IMR-90 (cell line): ENCODE results near the gene BMERB1. TPM values are rescaled to one million over a fixed set of nuclear protein-coding genes. Genes with fewer than 3 reads are reported as not detected.

ENCODE experiments used
- ATAC-seq: fragments of 200-7000 bp; cut with Tn5 transposase; 2 replicates; pipeline ENCODE4 v1.9.1; 2020; ENCODE audit warnings: low read depth, mild to moderate bottlenecking, moderate library complexity
- BruUV-seq: library from RNA; stranded (reverse); fragments of 400-500 nt; replicated peaks from 2 replicates; lab custom pipeline; 2021; lab: Mats Ljungman, UMichigan
- CTCF ChIA-PET: fragments of 300-600 bp; formaldehyde crosslinking; extraction: SDS; loops from one replicate; lab custom pipeline; 2021; ENCODE audit warnings: antibody characterized with exemption; lab: Yijun Ruan, JAX
- POLR2A ChIA-PET: fragments of 300-600 bp; sonication (Branson Sonifier 250); formaldehyde crosslinking; loops from one replicate; lab custom pipeline; 2022; ENCODE audit warnings: antibody characterized with exemption; ENCODE audit not compliant: unreplicated experiment; lab: Charles Lee
- DNase-seq: peaks from one replicate; pipeline ENCODE4 v3.0.0; 2013
- H2AFZ ChIP-seq: replicated peaks from 2 replicates; pipeline ENCODE3; 2013; ENCODE audit warnings: low read length, mild to moderate bottlenecking; ENCODE audit not compliant: poor library complexity
- H2AK5ac ChIP-seq: 2 replicates; pipeline ENCODE4 v1.6.1; 2013; ENCODE audit warnings: low read depth, low read length, inconsistent platforms
- H2AK9ac ChIP-seq: replicated peaks from 2 replicates; pipeline ENCODE3; 2013; ENCODE audit warnings: mild to moderate bottlenecking, low read depth, low read length, moderate library complexity; ENCODE audit not compliant: poor library complexity
- H2BK120ac ChIP-seq: 2 replicates; pipeline ENCODE4 v1.6.1; 2013; ENCODE audit warnings: low read depth, low read length, inconsistent platforms
- H2BK15ac ChIP-seq: 3 replicates; pipeline ENCODE4 v1.6.1; 2013; ENCODE audit warnings: low read depth, low read length, inconsistent platforms
- H2BK20ac ChIP-seq: 2 replicates; pipeline ENCODE4 v1.6.1; 2013; ENCODE audit warnings: low read depth, mild to moderate bottlenecking, inconsistent platforms, low read length, moderate library complexity
- H2BK5ac ChIP-seq: 2 replicates; pipeline ENCODE4 v1.6.1; 2013; ENCODE audit warnings: mild to moderate bottlenecking, low read depth, low read length, inconsistent platforms; ENCODE audit not compliant: poor library complexity, severe bottlenecking
- H3K14ac ChIP-seq: replicated peaks from 2 replicates; pipeline ENCODE4 v1.6.1; 2013; ENCODE audit warnings: low read depth, low read length, inconsistent platforms
- H3K18ac ChIP-seq: 2 replicates; pipeline ENCODE4 v1.6.1; 2013; ENCODE audit warnings: low read depth, low read length, control low read depth
- H3K23ac ChIP-seq: 2 replicates; pipeline ENCODE4 v1.6.1; 2013; ENCODE audit warnings: low read depth, low read length, inconsistent platforms
- H3K27ac ChIP-seq: 2 replicates; pipeline ENCODE4 v1.5.1; 2013; ENCODE audit warnings: mild to moderate bottlenecking, control low read depth, low read length; ENCODE audit not compliant: insufficient read depth
- H3K27me3 ChIP-seq: 2 replicates; pipeline ENCODE4 v1.6.1; 2013; ENCODE audit warnings: low read length; ENCODE audit not compliant: control insufficient read depth, insufficient read depth
- H3K36me3 ChIP-seq: 2 replicates; pipeline ENCODE4 v1.6.1; 2013; ENCODE audit warnings: low read length, mixed read lengths; ENCODE audit not compliant: control insufficient read depth, insufficient read depth
- H3K4ac ChIP-seq: 2 replicates; pipeline ENCODE4 v1.6.1; 2013; ENCODE audit warnings: low read depth, low read length, inconsistent platforms
- H3K4me1 ChIP-seq: 2 replicates; pipeline ENCODE4 v1.6.1; 2013; ENCODE audit warnings: low read length, mixed read lengths; ENCODE audit not compliant: control insufficient read depth, insufficient read depth
- H3K4me2 ChIP-seq: 2 replicates; pipeline ENCODE4 v1.6.1; 2013; ENCODE audit warnings: low read depth, mild to moderate bottlenecking, control low read depth, low read length, moderate library complexity
- H3K4me3 ChIP-seq: 2 replicates; pipeline ENCODE4 v1.5.1; 2013; ENCODE audit warnings: low read depth, mild to moderate bottlenecking, control low read depth, low read length, moderate library complexity; ENCODE audit not compliant: insufficient read depth
- H3K56ac ChIP-seq: 2 replicates; pipeline ENCODE4 v1.6.1; 2013; ENCODE audit warnings: low read length, inconsistent platforms; ENCODE audit not compliant: insufficient read depth; ENCODE audit errors: extremely low read depth
- H3K79me1 ChIP-seq, 2 experiments: 2 replicates each; pipeline ENCODE4 v1.6.1; 2013; ENCODE audit warnings: low read length in 2 of 2, inconsistent platforms in 1 of 2, low read depth in 1 of 2
- H3K9ac ChIP-seq: 2 replicates; pipeline ENCODE4 v1.6.1; 2013; ENCODE audit warnings: low read depth, low read length, control low read depth
- H3K9me1 ChIP-seq: 2 replicates; pipeline ENCODE4 v1.6.1; 2013; ENCODE audit warnings: low read length, inconsistent platforms; ENCODE audit not compliant: insufficient read depth
- H3K9me3 ChIP-seq: 2 replicates; pipeline ENCODE4 v1.6.1; 2013; ENCODE audit warnings: low read length; ENCODE audit not compliant: control insufficient read depth, insufficient read depth
- H4K20me1 ChIP-seq: 2 replicates; pipeline ENCODE4 v1.6.1; 2013; ENCODE audit warnings: low read length, inconsistent platforms; ENCODE audit not compliant: insufficient read depth
- H4K5ac ChIP-seq: 2 replicates; pipeline ENCODE4 v1.6.1; 2013; ENCODE audit warnings: mild to moderate bottlenecking, low read depth, low read length, control low read depth
- H4K8ac ChIP-seq, 2 experiments: 2 replicates each; pipeline ENCODE4 v1.6.1; 2013; ENCODE audit warnings: low read depth in 2 of 2, low read length in 2 of 2, control low read depth in 1 of 2, inconsistent platforms in 1 of 2
- H4K91ac ChIP-seq: 2 replicates; pipeline ENCODE4 v1.6.1; 2013; ENCODE audit warnings: low read depth, low read length, inconsistent platforms; ENCODE audit not compliant: insufficient read depth
- BHLHE40 ChIP-seq: fragments of 150-350 bp; IDR thresholded peaks from 2 replicates; pipeline ENCODE4 v1.6.1; 2016; ENCODE audit warnings: mild to moderate bottlenecking, low read depth, low read length
- CHD1 ChIP-seq: IDR thresholded peaks from 2 replicates; pipeline ENCODE4 v1.6.1; 2012; ENCODE audit warnings: low read depth, low read length, improper control_type of control experiment
- MXI1 ChIP-seq: IDR thresholded peaks from 2 replicates; pipeline ENCODE4 v1.6.1; 2012; ENCODE audit warnings: low read depth, mild to moderate bottlenecking, low read length, moderate library complexity, borderline replicate concordance
- NFE2L2 ChIP-seq: fragments of 150-350 bp; IDR thresholded peaks from 2 replicates; pipeline ENCODE4 v1.6.1; 2016; ENCODE audit warnings: low read depth, mild to moderate bottlenecking, low read length
- POLR2A ChIP-seq: IDR thresholded peaks from 2 replicates; pipeline ENCODE4 v1.6.1; 2012; ENCODE audit warnings: mild to moderate bottlenecking, low read depth, low read length
- RAD21 ChIP-seq: IDR thresholded peaks from 2 replicates; pipeline ENCODE4 v1.6.1; 2012; ENCODE audit warnings: low read length, improper control_type of control experiment
- RFX5 ChIP-seq: IDR thresholded peaks from 2 replicates; pipeline ENCODE4 v1.8.0; 2012; ENCODE audit warnings: low read depth, mild to moderate bottlenecking, low read length, moderate library complexity
- SMC3 ChIP-seq: fragments of 150-350 bp; IDR thresholded peaks from 2 replicates; pipeline ENCODE4 v1.6.1; 2016; ENCODE audit warnings: low read depth, mild to moderate bottlenecking, antibody characterized with exemption, low read length, moderate library complexity
- WGBS, 2 experiments: methylation state at CpG; one replicate each; pipeline versions ENCODE4 v1.1.5 to v1.1.7; 2013; ENCODE audit warnings: missing lambda C conversion rate in 2 of 2; ENCODE audit not compliant: insufficient read length in 1 of 2; ENCODE audit errors: extremely low coverage in 2 of 2; 5-methylcytosine and 5-hydroxymethylcytosine counted together
- dilution Hi-C: fragments of 300-500 bp; cut with HindIII; formaldehyde crosslinking; loops from one replicate; pipeline ENCODE4 v1.14.3; 2018; ENCODE audit warnings: low sequenced_read_pairs; ENCODE audit not compliant: unreplicated experiment
- in situ Hi-C: fragments of 300-500 bp; cut with MboI; formaldehyde crosslinking; loops from 3 replicates; pipeline ENCODE4 v1.14.3; 2019; ENCODE audit warnings: low sequenced_read_pairs, inconsistent platforms, mixed read lengths
- intact Hi-C: fragments of 100-400 bp; cut with micrococcal nuclease; formaldehyde crosslinking; loops from 2 replicates; pipeline ENCODE4 v1.10.0; 2022
- polyA plus RNA-seq, 3 experiments: library from polyadenylated mRNA; depleted of rRNA; stranded (reverse); fragments of >200 nt; gene quantifications; 2 replicates each; pipeline ENCODE4 v1.2.3, GENCODE V29; 2012; ENCODE audit warnings: low replicate concordance in 1 of 3
- total RNA-seq: library from RNA; depleted of rRNA; stranded (reverse); fragments of >200 nt; gene quantifications from 2 replicates; pipeline ENCODE4 v1.2.3, GENCODE V29; 2012
- TF ChIP-seq, protein P1 (sequence below): fragments of 150-350 bp; IDR thresholded peaks from 2 replicates; pipeline ENCODE4 v1.6.1; 2017; ENCODE audit warnings: mild to moderate bottlenecking, antibody characterized with exemption, low read length, low read depth
- TF ChIP-seq, protein P2 (sequence below): fragments of 150-350 bp; IDR thresholded peaks from 2 replicates; pipeline ENCODE4 v1.6.1; 2016; ENCODE audit warnings: low read depth, mild to moderate bottlenecking, low read length, moderate library complexity, borderline replicate concordance

BMERB1 gene
- total and polyA plus RNA-seq, 2 of the 4 experiments (the other 2 are of a cell fraction), result 22.6 to 32.9 TPM

DNA sequence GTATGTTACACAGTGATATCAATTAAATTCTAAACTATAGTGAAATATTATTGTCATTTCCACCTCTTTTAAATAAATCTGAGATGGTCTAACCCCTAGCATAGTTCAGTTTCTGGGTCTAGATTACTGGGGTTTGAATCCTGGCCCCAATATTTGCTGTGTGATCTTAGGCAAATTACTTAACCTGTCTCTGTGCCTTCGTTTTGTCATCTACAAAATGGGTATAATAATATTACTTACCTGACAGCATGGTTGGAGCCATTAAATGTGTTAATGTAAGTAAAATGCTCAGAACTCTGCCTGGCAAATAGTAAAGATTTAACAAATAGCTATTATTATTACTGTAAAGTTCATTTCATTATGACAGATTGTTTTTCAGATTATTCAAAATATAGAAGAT, 52.3 kb downstream of the BMERB1 start:
- no peak overlapping the region for H4K5ac ChIP-seq
- no peak overlapping the region for H2AFZ ChIP-seq
- no TSS peak for BruUV-seq
- intact Hi-C loops (no loop called here), dilution Hi-C loops (no loop called here), in situ Hi-C loops (no loop called here)
- H4K8ac ChIP-seq, result no peak overlapping the region
- no peak overlapping the region for H3K56ac ChIP-seq
- POLR2A ChIA-PET, result no interaction called here
- no peak overlapping the region for H2BK120ac ChIP-seq
- TF ChIP-seq NFE2L2 (no peak), BHLHE40 (no peak), POLR2A (no peak), RFX5 (no peak), MXI1 (no peak), CHD1 (no peak), RAD21 (no peak), SMC3 (no peak)
- TF ChIP-seq, protein P1, sequence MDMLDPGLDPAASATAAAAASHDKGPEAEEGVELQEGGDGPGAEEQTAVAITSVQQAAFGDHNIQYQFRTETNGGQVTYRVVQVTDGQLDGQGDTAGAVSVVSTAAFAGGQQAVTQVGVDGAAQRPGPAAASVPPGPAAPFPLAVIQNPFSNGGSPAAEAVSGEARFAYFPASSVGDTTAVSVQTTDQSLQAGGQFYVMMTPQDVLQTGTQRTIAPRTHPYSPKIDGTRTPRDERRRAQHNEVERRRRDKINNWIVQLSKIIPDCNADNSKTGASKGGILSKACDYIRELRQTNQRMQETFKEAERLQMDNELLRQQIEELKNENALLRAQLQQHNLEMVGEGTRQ, result no peak
- TF ChIP-seq, protein P2, sequence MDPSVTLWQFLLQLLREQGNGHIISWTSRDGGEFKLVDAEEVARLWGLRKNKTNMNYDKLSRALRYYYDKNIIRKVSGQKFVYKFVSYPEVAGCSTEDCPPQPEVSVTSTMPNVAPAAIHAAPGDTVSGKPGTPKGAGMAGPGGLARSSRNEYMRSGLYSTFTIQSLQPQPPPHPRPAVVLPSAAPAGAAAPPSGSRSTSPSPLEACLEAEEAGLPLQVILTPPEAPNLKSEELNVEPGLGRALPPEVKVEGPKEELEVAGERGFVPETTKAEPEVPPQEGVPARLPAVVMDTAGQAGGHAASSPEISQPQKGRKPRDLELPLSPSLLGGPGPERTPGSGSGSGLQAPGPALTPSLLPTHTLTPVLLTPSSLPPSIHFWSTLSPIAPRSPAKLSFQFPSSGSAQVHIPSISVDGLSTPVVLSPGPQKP, result no peak
- CTCF ChIA-PET, result no interaction called here
- H2BK5ac ChIP-seq, result no peak overlapping the region
- peaks cover 5% of the 10 kb centered on the region for H4K20me1 ChIP-seq
- H3K27ac ChIP-seq, result no peak overlapping the region
- H3K79me1 ChIP-seq, result peaks cover 40 to 69% of the 10 kb centered on the region in 2 experiments
- no peak overlapping the region for H2AK9ac ChIP-seq
- H3K27me3 ChIP-seq, result no peaks in the 10 kb centered on the region
- no CpG with 5 or more reads among the region's 1 CpG for WGBS, 2 experiments
- no peak overlapping the region for H2BK20ac ChIP-seq
- peaks cover 38% of the 10 kb centered on the region for H3K9me1 ChIP-seq
- H3K9ac ChIP-seq, result no peak overlapping the region
- 0 out of 2 replicates have a peak overlapping the region, but pooled peaks have one; percentile 25 for H3K4ac ChIP-seq
- peaks cover 26% of the 10 kb centered on the region for H3K4me1 ChIP-seq
- no peak overlapping the region for H3K4me3 ChIP-seq
- H2BK15ac ChIP-seq, result no peak overlapping the region
- no peak overlapping the region for H3K14ac ChIP-seq
- ATAC-seq (no peak), DNase-seq (no peak)
- no peak overlapping the region for H3K18ac ChIP-seq
- no peaks in the 10 kb centered on the region; the same call in 1 of the 2 replicates for H3K36me3 ChIP-seq
- no peak overlapping the region for H4K91ac ChIP-seq
- no peak overlapping the region for H2AK5ac ChIP-seq
- no peaks in the 10 kb centered on the region for H3K9me3 ChIP-seq
- no peak overlapping the region for H3K23ac ChIP-seq
- no peak overlapping the region for H3K4me2 ChIP-seq
